SIG-M5 (cell line): ENCODE measurements around the gene MMD.

Experiments
- DNase-seq: peaks from one replicate; lab custom pipeline; 2025; lab: John Stamatoyannopoulos, UW

MMD gene

DNA sequence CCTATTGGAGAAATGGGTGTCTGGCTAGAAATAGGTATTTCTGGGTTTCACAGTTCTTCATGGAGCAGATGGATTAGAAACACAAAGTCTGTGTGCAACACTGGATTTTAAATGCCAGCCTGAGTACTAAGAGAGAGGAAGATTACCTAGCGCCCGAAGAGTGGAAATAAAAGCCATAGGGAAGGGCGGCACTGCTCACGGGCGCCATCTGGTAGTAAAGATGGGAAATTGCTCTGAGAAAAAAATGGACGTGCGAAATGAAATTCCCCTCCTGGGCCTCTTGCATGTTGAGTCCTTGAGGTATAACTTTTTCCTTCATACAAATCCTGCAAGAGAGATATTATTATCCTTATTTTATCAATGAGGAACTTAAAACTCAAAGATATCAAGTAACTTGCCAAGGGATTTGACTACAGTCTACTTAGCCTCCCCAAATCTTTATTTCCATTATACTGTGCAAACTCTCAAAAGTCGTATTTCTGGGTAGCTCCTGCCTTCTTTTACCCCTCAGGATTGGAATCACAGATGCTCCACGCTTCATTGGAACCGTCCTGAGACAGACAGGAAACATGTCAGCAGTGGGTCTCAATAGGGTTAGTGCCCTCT lies 72.8 kb downstream of the MMD start:
- no peak for DNase-seq

DNA sequence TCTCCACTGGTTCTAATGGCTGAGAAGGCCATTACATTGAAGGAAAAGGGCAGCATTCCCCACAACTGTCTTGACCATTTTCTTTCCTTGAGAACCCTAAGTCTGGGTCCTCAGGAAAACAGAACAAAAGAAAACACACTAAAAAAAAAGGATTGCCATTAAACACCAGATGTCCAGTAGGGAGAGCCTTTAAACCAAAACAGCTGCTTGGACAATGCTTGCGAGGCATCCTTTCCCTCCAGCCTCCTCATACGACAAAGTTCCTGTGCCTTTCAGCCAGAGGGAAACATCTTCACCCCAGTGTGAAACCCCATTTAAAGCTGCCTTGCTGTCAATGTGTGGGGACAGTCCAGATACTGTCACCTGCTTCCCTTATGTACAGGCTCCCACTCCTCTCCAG lies 74.3 kb downstream of the MMD start:
- no peak for DNase-seq

DNA sequence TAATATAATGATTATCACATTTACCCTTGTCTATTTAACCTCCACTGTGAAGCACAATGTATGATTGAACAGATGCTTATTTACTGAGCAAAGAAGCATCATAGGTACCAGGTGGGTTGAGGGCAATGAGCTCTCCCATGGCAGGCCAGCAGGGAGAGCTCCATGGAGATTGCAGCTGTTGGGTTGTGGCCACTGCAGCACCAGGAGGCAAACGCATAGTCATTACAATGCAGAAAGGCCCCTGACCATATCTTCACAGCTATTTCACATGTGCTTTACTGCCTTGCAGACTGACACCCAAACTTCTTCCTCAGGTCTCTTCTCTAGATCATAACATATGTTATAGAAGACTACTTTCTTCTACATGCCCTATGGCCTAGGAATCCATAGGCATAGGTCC lies 75.0 kb downstream of the MMD start:
- DNase-seq, result no peak

DNA sequence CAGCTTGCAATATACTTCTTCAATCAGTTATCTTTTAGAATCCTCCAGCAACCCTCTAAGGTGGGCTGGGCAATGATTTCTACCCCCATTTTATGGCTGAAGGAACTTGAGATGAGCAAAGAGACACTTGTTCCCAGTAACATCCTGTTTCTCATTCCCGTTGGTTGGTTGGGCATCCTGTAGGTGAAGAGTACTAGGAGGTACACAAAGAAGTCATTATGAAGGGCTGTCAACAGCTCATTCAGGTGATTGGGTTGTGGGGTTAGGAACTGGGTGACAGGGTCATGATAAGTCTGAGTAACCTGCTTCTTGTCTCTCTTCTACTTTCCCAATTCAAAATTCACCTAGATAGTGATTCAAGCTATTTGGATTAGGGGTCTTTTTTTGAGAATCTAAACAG lies 76.5 kb downstream of the MMD start:
- no peak for DNase-seq

DNA sequence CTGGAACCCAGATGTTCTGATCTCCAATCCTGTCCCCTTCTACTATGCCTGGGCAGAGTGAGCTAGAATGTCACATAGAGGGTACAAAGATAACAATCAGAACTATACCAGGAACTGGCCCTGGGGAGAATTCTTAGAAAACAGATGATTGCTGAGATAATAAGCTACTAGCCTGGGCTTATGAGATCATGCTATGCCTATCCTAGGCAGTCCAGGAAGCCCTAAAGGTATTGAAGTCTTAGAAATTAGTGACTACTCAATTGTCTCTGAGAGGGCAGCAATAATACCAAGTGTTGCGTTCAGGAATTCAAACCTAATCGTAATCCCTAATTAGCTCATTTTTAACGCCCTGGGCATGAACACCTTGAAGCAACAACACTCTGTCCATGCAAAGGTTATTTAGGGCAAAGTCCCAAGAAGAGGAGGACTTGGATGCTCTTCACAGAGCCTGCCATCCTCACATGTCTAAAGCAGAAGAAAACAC lies 77.1 kb downstream of the MMD start:
- DNase-seq, result no peak

DNA sequence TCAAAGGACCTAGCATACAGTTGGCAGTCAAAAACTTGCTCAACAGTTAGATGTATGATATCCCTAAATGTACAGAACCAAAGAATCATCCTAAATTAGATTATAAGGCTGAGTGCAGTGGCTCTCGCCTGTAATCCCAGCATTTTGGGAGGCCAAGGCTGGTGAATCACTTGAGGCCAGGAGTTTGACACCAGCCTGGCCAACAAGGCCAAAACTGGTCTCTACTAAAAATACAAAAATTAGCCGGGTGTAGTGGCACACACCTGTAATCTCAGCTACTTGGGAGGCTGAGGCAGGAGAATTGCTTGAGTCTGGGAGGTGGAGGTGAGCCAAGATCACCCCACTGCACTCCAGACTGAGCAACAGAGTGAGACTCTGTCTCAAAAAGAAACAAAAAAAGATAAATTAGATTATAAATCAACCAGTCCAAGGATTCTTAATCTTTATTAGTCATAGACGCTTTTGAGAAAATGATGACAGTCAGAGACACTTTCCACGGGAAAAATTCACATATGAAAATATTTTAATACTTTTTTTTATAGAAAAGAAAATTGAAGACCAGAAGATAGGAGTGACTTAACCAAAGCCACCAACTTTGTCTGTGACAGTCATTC lies 77.6 kb downstream of the MMD start:
- no peak for DNase-seq

DNA sequence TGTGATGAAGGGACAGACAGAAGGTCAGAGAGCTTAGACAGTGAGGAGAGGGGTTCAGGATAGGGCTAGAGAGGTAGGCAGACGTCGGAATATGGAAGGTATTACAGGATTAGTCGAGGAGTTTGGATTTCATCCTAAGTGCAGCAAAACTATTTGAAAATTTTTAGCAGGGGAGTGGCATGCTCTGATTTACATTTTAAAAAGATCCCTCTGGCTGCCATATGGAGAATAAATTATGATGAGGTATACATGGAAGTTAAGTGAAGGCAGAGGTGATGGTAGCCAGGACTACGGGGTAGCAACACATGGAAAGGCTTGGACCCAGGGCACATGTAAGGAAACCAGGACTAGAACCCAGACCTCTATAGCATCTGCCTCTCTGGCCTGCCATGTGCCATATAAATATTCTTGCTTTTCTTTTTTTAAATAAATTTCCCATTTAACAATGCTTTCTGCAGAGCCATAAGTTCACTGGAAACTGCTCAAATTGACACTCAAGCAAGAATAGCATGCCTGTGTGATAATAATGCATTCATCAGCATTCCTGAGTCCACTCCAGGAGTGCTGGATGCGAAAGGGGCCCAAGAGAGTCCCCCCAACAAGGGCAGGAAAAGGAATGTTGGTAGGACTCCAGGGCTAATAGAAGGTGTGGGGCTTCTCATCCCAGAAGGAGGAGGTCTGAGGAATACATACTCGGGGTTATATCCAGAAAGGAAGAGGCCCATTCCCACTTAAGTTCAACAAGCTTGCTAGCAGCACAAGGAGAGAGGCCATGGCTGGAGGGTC lies 78.6 kb downstream of the MMD start:
- no peak for DNase-seq
